Breast epithelium (tissue), 3 donors: ENCODE measurements around the gene TMEM271.

Experiments
- POLR2A ChIP-seq: fragments of 450-650 bp; IDR thresholded peaks from one replicate; pipeline ENCODE4 v1.6.1; 2016; ENCODE audit warnings: antibody characterized with exemption, mild to moderate bottlenecking, moderate library complexity
- POLR2AphosphoS5 ChIP-seq, 3 donors: sonication (generic); formaldehyde crosslinking; IDR thresholded peaks; one replicate each; pipeline ENCODE4 v1.6.1; 2017; ENCODE audit warnings: antibody characterized with exemption in 3 of 3
- TF ChIP-seq, protein P1 (sequence below), 3 donors: fragments of 450-650 bp; IDR thresholded peaks; one replicate each; pipeline ENCODE4 v1.5.1; 2016 to 2017; ENCODE audit warnings: antibody characterized with exemption in 3 of 3, mild to moderate bottlenecking in 3 of 3, moderate library complexity in 3 of 3

GRCh38 chr4:598925-599324 lies 22.8 kb upstream of the TMEM271 start:
- TF ChIP-seq, protein P1, sequence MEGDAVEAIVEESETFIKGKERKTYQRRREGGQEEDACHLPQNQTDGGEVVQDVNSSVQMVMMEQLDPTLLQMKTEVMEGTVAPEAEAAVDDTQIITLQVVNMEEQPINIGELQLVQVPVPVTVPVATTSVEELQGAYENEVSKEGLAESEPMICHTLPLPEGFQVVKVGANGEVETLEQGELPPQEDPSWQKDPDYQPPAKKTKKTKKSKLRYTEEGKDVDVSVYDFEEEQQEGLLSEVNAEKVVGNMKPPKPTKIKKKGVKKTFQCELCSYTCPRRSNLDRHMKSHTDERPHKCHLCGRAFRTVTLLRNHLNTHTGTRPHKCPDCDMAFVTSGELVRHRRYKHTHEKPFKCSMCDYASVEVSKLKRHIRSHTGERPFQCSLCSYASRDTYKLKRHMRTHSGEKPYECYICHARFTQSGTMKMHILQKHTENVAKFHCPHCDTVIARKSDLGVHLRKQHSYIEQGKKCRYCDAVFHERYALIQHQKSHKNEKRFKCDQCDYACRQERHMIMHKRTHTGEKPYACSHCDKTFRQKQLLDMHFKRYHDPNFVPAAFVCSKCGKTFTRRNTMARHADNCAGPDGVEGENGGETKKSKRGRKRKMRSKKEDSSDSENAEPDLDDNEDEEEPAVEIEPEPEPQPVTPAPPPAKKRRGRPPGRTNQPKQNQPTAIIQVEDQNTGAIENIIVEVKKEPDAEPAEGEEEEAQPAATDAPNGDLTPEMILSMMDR (IDR thresholded peaks at IDR 0.05), result no peak
- TF ChIP-seq POLR2AphosphoS5 (IDR thresholded peaks at IDR 0.05) (no peak), POLR2A (no peak)
